Chondrocyte (in vitro differentiated cells): Measurements from ENCODE around the gene PRTG. TPM values are rescaled to one million over a fixed set of nuclear protein-coding genes. Genes with fewer than 3 reads are reported as not detected.
A peak's percentile ranks its signal among the peaks of the same experiment; 100 is the strongest.
"Not testable (repeated sequence)": the region's sequence is repeated elsewhere in the genome, so short reads cannot be mapped to it uniquely, and the experiment has no call there.

Experiments
- DNase-seq: peaks from one replicate; pipeline ENCODE4 v3.0.0; 2021; ENCODE audit warnings: mixed read lengths, low spot score
- H3K27ac Mint-ChIP-seq: one replicate; pipeline ENCODE4 v1.8.0; 2021; ENCODE audit warnings: mild to moderate bottlenecking, moderate library complexity, mixed read lengths; ENCODE audit not compliant: unreplicated experiment
- H3K27me3 Mint-ChIP-seq: 2 replicates; pipeline ENCODE4 v1.8.0; 2021; ENCODE audit warnings: low read depth, mixed read lengths
- H3K36me3 Mint-ChIP-seq: 2 replicates; pipeline ENCODE4 v1.8.0; 2021; ENCODE audit warnings: low read depth, mixed read lengths
- H3K4me1 Mint-ChIP-seq: 2 replicates; pipeline ENCODE4 v1.8.0; 2021; ENCODE audit warnings: low read depth, mild to moderate bottlenecking, mixed read lengths
- H3K4me3 Mint-ChIP-seq: one replicate; pipeline ENCODE4 v1.8.0; 2021; ENCODE audit warnings: mild to moderate bottlenecking, moderate library complexity, mixed read lengths; ENCODE audit not compliant: unreplicated experiment
- H3K9me3 Mint-ChIP-seq: 2 replicates; pipeline ENCODE4 v1.8.0; 2021; ENCODE audit warnings: low read depth, mixed read lengths
- long read RNA-seq: library from polyadenylated mRNA; stranded (forward); transcript quantifications from one replicate; pipeline ENCODE4 v2.0.0, GENCODE V29; 2021
- total RNA-seq: library from RNA; stranded (reverse); gene quantifications from 3 replicates; pipeline ENCODE4 v1.2.1, GENCODE V29; 2021
- TF ChIP-seq, protein P1 (sequence below): fragments of 200-600 bp; sonication (generic); IDR thresholded peaks from 2 replicates; pipeline ENCODE4 v1.5.0; 2021; ENCODE audit warnings: antibody characterized with exemption, mild to moderate bottlenecking, moderate library complexity

PRTG gene, protein sequence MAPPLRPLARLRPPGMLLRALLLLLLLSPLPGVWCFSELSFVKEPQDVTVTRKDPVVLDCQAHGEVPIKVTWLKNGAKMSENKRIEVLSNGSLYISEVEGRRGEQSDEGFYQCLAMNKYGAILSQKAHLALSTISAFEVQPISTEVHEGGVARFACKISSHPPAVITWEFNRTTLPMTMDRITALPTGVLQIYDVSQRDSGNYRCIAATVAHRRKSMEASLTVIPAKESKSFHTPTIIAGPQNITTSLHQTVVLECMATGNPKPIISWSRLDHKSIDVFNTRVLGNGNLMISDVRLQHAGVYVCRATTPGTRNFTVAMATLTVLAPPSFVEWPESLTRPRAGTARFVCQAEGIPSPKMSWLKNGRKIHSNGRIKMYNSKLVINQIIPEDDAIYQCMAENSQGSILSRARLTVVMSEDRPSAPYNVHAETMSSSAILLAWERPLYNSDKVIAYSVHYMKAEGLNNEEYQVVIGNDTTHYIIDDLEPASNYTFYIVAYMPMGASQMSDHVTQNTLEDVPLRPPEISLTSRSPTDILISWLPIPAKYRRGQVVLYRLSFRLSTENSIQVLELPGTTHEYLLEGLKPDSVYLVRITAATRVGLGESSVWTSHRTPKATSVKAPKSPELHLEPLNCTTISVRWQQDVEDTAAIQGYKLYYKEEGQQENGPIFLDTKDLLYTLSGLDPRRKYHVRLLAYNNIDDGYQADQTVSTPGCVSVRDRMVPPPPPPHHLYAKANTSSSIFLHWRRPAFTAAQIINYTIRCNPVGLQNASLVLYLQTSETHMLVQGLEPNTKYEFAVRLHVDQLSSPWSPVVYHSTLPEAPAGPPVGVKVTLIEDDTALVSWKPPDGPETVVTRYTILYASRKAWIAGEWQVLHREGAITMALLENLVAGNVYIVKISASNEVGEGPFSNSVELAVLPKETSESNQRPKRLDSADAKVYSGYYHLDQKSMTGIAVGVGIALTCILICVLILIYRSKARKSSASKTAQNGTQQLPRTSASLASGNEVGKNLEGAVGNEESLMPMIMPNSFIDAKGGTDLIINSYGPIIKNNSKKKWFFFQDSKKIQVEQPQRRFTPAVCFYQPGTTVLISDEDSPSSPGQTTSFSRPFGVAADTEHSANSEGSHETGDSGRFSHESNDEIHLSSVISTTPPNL
- 1.2 to 3.1 TPM (median 2.7 TPM) in 3 replicates for total RNA-seq
- long read RNA-seq, partial matches to known transcripts, result 2 of 2 reads
- long read RNA-seq, other reads (novel, unspliced or antisense), result 0 of 2 reads

DNA sequence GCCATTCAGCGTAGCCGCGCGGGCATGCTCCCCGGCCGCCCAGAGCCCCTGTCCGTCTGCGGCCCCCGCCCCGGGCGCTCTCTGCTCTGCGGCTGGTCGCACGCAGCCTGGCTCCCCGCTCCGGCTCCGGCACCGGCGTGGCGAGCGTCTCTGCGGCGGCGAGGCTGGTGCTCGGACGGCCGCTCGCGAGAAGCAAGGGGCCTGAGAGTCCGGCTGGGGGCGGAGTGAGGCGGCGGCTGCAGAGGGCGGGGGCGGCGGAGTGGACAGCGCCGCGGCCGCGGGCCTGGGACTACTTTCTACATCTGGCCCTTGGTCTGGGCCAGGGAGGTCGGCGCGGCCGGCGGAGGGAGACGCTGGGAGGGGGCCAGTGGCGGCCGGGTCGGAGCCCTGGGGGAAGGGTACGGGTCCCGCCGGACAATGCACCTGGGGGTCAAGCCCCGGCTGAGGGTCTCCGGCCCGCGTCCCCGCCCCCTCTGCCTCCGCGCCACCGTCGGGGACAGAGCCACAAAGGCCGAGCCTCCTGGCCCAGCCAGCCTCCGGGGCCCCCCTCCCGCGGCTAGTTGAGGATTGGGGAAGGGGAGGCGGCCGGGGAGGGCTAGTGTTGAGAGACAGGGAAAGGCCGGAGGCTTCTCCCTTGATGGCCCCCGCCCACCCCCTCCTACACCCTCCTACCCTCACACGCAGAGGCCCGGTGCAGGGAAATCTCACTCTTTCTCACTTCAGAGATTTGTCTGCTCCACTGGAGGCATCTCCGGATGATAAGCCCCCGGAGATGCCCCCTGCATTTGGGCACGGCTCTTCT is at the start of gene PRTG:
Gene PRTG, minus strand, starts transcription at position 226 of the 802 bp plus-strand sequence. Its CDS starts 221 bp downstream, at position 5.
- Mint-ChIP-seq H3K27ac (peak within 1 kb of the TSS; percentile 57), H3K4me3 (peak within 1 kb of the TSS; percentile 78), H3K36me3 (no peaks in the 10 kb centered on the region), H3K27me3 (no peaks in the 10 kb centered on the region), H3K4me1 (peaks cover 7% of the 10 kb centered on the region), H3K9me3 (no peaks in the 10 kb centered on the region)
- TF ChIP-seq, protein P1, sequence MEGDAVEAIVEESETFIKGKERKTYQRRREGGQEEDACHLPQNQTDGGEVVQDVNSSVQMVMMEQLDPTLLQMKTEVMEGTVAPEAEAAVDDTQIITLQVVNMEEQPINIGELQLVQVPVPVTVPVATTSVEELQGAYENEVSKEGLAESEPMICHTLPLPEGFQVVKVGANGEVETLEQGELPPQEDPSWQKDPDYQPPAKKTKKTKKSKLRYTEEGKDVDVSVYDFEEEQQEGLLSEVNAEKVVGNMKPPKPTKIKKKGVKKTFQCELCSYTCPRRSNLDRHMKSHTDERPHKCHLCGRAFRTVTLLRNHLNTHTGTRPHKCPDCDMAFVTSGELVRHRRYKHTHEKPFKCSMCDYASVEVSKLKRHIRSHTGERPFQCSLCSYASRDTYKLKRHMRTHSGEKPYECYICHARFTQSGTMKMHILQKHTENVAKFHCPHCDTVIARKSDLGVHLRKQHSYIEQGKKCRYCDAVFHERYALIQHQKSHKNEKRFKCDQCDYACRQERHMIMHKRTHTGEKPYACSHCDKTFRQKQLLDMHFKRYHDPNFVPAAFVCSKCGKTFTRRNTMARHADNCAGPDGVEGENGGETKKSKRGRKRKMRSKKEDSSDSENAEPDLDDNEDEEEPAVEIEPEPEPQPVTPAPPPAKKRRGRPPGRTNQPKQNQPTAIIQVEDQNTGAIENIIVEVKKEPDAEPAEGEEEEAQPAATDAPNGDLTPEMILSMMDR, result no peak
- no peak for DNase-seq

DNA sequence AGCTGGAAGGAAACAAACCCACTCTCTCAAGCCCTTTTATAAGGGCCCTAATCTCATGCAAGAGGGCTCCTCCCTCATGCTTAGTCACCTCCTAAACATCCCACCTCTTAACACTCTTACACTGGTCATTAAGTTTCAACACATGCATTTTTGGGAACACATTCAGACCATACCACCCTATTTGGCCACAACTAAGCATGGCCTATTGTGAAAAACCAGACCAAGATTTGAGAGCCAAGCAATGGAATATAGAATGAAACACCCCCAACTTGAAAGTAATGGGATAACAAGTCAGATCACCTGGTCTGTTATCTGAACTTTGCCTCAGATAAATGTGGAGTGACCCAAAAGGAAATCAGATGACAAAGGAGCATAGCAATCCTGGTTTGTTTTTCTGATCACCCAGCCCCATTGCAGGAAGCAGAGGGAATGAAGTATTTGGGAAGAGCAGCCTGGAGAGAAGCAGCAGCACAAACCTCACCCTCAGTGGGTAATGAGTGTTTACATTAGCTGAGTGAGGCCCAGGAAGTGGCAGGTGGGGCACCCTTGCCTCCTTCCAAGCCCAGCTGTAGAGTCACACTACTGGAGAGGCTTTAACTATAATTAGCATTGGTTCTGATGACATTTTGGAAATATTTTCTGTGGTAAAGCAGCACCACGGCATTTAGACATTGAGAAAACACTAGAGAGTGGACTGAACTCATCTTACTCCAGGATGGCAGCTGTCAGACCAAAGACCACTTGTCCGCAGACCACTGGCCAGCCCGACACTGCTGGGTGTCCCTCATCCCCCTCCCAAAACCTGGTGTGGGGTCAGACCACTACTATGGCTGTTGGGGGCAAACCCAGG is 48.8 kb upstream of the PRTG start:
- Mint-ChIP-seq H3K9me3 (no peaks in the 10 kb centered on the region), H3K4me1 (peaks cover 22% of the 10 kb centered on the region), H3K36me3 (no peaks in the 10 kb centered on the region), H3K27ac (peak overlapping the region; percentile 57), H3K27me3 (no peaks in the 10 kb centered on the region), H3K4me3 (no peak overlapping the region)
- TF ChIP-seq, protein P1, result no peak
- DNase-seq, result no peak

DNA sequence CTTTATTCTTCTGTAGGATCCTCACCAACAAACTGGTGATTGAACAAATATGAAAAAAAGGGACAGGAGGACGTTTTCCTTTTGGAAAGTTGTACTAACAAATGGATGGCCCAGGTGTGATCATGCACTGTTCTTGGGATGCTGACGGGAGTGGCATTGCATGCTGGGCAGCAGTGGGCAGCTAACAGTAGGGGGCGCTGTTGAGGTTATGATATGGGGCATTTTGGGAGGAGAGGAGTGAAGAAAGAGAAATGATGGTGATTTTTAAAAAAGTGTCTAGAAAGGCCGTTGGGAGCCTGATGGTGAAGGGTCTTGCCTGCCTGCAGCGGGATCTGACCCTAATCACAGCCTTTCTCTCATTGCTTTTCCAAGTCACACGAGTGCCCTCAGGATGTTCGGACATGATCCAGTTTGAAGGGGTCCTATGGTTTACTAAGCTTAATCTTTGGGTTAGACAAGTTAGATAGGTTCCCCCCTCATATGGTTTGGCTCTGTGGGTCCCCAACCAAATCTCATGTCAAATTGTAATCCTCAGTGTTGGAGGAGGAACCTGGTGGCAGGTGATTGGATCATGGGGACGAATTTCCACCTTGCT is 46.2 kb upstream of the PRTG start:
- Mint-ChIP-seq H3K9me3 (no peaks in the 10 kb centered on the region), H3K27ac (no peak overlapping the region), H3K4me3 (no peak overlapping the region), H3K4me1 (peaks cover 23% of the 10 kb centered on the region), H3K27me3 (no peaks in the 10 kb centered on the region), H3K36me3 (no peaks in the 10 kb centered on the region)
- no peak for DNase-seq
- TF ChIP-seq, protein P1, result peak; percentile 70

DNA sequence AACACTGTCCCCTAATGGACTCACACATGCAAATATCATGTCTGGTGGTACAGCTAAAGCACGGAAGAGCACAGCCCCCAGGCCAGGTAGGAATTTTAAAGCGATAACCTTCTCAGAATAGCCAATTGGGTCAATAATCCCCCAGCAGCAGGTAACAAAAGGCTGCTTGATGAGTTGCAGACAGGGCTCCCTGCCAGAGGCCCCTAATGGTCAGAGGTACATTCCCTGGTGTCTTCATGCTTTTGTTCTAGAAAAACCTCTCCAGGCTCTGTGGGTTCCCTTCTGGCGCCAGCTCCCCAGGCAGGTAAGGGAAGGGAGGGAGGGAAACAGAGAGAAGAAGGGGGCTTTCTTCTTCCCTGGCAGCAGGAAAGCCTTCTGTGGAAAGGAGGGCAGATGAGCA is 43.4 kb upstream of the PRTG start:
- H3K4me1 Mint-ChIP-seq, result peaks cover 11% of the 10 kb centered on the region
- TF ChIP-seq, protein P1, result no peak

DNA sequence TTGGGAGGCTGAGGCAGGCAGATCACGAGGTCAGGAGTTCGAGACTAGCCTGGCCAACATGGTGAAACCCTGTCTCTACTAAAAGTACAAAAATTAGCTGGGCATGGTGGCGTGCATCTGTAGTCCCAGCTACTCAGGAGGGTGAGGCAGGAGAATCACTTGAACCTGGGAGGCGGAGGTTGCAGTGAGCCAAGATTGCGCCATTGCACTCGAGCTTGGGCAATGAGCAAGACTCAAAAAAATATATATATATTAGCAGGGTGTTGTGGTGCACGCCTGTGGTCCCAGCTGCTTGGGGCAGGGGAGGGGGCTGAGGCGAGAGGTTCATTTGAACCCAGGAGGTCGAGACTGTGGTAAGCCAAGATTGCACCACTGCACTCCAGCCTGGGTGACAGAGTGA is 42.6 kb upstream of the PRTG start:
- not testable (repeated sequence) for H3K27ac Mint-ChIP-seq, H3K9me3 Mint-ChIP-seq, H3K4me3 Mint-ChIP-seq, H3K36me3 Mint-ChIP-seq, H3K27me3 Mint-ChIP-seq, DNase-seq
- H3K4me1 Mint-ChIP-seq, result peaks cover 10% of the 10 kb centered on the region

More for the DNA sequence above, 43.4 kb upstream of the PRTG start:
- no peaks in the 10 kb centered on the region for H3K27me3 Mint-ChIP-seq
- no peaks in the 10 kb centered on the region for H3K36me3 Mint-ChIP-seq
- no peaks in the 10 kb centered on the region for H3K9me3 Mint-ChIP-seq
- H3K27ac Mint-ChIP-seq, result no peak overlapping the region
- no peak overlapping the region for H3K4me3 Mint-ChIP-seq
- DNase-seq, result no peak
